Loucy (cell line): Measurements from ENCODE around the gene FGR.

Source experiments
- H2AFZ ChIP-seq: fragments of 200-600 bp; sonication (generic); 2 replicates; pipeline ENCODE4 v1.6.0; 2016; ENCODE audit warnings: antibody characterized with exemption, mild to moderate bottlenecking, low read length, moderate library complexity
- H3F3A ChIP-seq: fragments of 200-600 bp; 2 replicates; pipeline ENCODE4 v1.6.0; 2016; ENCODE audit warnings: antibody characterized with exemption, low read depth, mild to moderate bottlenecking
- H3K27me3 ChIP-seq: fragments of 200-600 bp; sonication (generic); 2 replicates; pipeline ENCODE4 v1.6.1; 2014; ENCODE audit warnings: low read length, mild to moderate bottlenecking; ENCODE audit not compliant: insufficient read depth, poor library complexity, severe bottlenecking
- H3K36me3 ChIP-seq: fragments of 200-600 bp; sonication (generic); 2 replicates; pipeline ENCODE4 v1.6.1; 2016; ENCODE audit warnings: low read length; ENCODE audit not compliant: insufficient read depth
- H3K4me1 ChIP-seq: fragments of 200-600 bp; sonication (generic); 2 replicates; pipeline ENCODE4 v1.5.1; 2014; ENCODE audit warnings: low read length, mild to moderate bottlenecking; ENCODE audit not compliant: insufficient read depth, poor library complexity, severe bottlenecking
- H3K4me2 ChIP-seq: fragments of 200-600 bp; sonication (generic); 2 replicates; pipeline ENCODE4 v1.6.0; 2014; ENCODE audit warnings: antibody characterized with exemption, low read length, low read depth, mild to moderate bottlenecking; ENCODE audit not compliant: poor library complexity, severe bottlenecking
- H3K4me3 ChIP-seq: fragments of 200-600 bp; sonication (generic); 2 replicates; pipeline ENCODE4 v1.5.1; 2014; ENCODE audit warnings: low read length, mild to moderate bottlenecking, mixed read lengths; ENCODE audit not compliant: poor library complexity, severe bottlenecking
- H3K79me2 ChIP-seq: fragments of 200-600 bp; sonication (generic); 2 replicates; pipeline ENCODE4 v1.6.1; 2014; ENCODE audit warnings: low read length; ENCODE audit not compliant: insufficient read depth
- H3K9ac ChIP-seq: fragments of 200-600 bp; sonication (generic); 2 replicates; pipeline ENCODE4 v1.6.0; 2014; ENCODE audit warnings: mild to moderate bottlenecking, low read depth, low read length, moderate library complexity; ENCODE audit not compliant: poor library complexity, severe bottlenecking
- H3K9me2 ChIP-seq: fragments of 200-600 bp; sonication (generic); replicated peaks from 2 replicates; pipeline ENCODE4 v1.6.1; 2016; ENCODE audit warnings: low read depth, low read length, mixed read lengths
- H3K9me3 ChIP-seq: fragments of 200-600 bp; sonication (generic); 2 replicates; pipeline ENCODE4 v1.6.1; 2014; ENCODE audit warnings: mild to moderate bottlenecking, antibody characterized with exemption, low read length, low read depth; ENCODE audit not compliant: insufficient read depth
- H4K20me1 ChIP-seq: fragments of 200-600 bp; sonication (generic); 2 replicates; pipeline ENCODE4 v1.6.0; 2014; ENCODE audit warnings: antibody characterized with exemption, low read length, mild to moderate bottlenecking; ENCODE audit not compliant: insufficient read depth, poor library complexity, severe bottlenecking
- CTCF ChIP-seq: fragments of 200-600 bp; sonication (generic); conservative IDR thresholded peaks from 2 replicates; pipeline ENCODE4 v1.5.1; 2014; ENCODE audit warnings: mild to moderate bottlenecking, antibody characterized with exemption, low read length
- EZH2phosphoT487 ChIP-seq: fragments of 200-600 bp; IDR thresholded peaks from 2 replicates; pipeline ENCODE4 v1.6.1; 2018; ENCODE audit warnings: antibody characterized with exemption, mild to moderate bottlenecking, moderate library complexity, borderline replicate concordance

Gene FGR

DNA sequence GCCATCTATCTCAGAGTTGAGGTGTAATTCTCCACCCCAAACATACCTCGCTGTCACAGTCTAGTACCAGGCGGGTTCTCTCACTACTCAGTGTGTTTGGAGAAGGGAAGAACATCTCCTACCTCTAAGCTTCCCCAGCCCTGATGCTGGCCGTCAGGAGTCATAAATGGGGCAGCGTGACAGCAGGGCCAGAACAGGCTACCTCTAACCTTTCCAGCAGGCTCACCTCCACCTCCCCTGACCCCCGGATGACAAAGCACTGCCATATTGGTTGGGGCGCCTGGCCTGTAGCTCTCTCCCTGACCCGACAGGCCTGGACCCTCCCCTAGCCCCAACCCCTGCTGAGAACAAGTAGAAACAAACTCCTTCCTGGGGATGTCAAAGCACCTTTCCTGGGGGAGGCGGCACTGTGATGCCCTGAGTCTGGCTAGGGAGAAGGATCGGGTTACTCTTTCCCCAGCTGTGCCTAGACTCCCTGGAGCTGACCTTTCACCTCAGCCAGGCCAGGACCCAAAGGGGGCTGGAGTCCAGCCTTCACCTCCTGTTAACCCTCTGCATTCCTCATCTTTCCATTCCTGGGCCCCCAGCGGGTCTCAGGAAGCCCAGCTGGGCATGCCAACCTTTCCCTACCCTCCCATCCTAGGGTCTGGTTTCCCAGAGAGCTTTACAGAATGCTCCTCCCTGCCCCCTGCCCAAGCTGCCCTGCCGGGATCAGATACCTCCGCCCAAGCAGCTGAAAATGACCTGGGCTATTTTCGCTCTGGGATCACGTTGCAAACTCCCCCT lies 65.3 kb downstream of the FGR start:
- Histone ChIP-seq H3K9me2 (no peaks in the 10 kb centered on the region), H3K4me1 (peaks cover 41% of the 10 kb centered on the region), H3K9me3 (no peaks in the 10 kb centered on the region), H4K20me1 (peaks cover 78% of the 10 kb centered on the region), H3K4me2 (no peak overlapping the region), H3K9ac (no peak overlapping the region), H3K27me3 (no peaks in the 10 kb centered on the region), H3K4me3 (no peak overlapping the region), H3F3A (no peaks in the 10 kb centered on the region), H3K79me2 (peaks cover 99% of the 10 kb centered on the region), H2AFZ (no peak overlapping the region), H3K36me3 (peaks cover 13% of the 10 kb centered on the region; the same call in 1 of the 2 replicates)
- TF ChIP-seq EZH2phosphoT487 = no peak
- no peak for TF ChIP-seq CTCF

GRCh38 chr1:27569088-27569460 lies 65.9 kb downstream of the FGR start:
- H3K27me3 ChIP-seq = no peaks in the 10 kb centered on the region
- peaks cover 78% of the 10 kb centered on the region for H4K20me1 ChIP-seq
- no peak overlapping the region for H3K4me2 ChIP-seq
- H3K79me2 ChIP-seq = peaks cover 99% of the 10 kb centered on the region
- H3K4me1 ChIP-seq = peaks cover 45% of the 10 kb centered on the region
- no peak overlapping the region for H2AFZ ChIP-seq
- no peak overlapping the region for H3K9ac ChIP-seq
- H3K4me3 ChIP-seq = no peak overlapping the region
- no peaks in the 10 kb centered on the region for H3K9me3 ChIP-seq
- H3K9me2 ChIP-seq = no peaks in the 10 kb centered on the region
- TF ChIP-seq CTCF (no peak), EZH2phosphoT487 (no peak)
- no peaks in the 10 kb centered on the region for H3F3A ChIP-seq
- H3K36me3 ChIP-seq = peaks cover 10% of the 10 kb centered on the region; the same call in 1 of the 2 replicates

GRCh38 chr1:27568300-27569087 lies 66.5 kb downstream of the FGR start:
- Histone ChIP-seq H3K4me1 (peaks cover 45% of the 10 kb centered on the region), H4K20me1 (peaks cover 78% of the 10 kb centered on the region), H3K4me2 (no peak overlapping the region), H3K36me3 (peaks cover 10% of the 10 kb centered on the region; the same call in 1 of the 2 replicates), H2AFZ (no peak overlapping the region), H3K9me3 (no peaks in the 10 kb centered on the region), H3K27me3 (no peaks in the 10 kb centered on the region), H3K9me2 (no peaks in the 10 kb centered on the region), H3K79me2 (peaks cover 99% of the 10 kb centered on the region), H3K4me3 (no peak overlapping the region), H3K9ac (no peak overlapping the region), H3F3A (no peaks in the 10 kb centered on the region)
- TF ChIP-seq EZH2phosphoT487 (no peak), CTCF (no peak)
